DND-41 (cell line): ENCODE measurements around the gene UNC119.

Source experiments
- ATAC-seq: fragments of 200-7000 bp; cut with Tn5 transposase; 3 replicates; pipeline ENCODE4 v1.9.1; 2021; ENCODE audit warnings: low read depth; ENCODE audit not compliant: insufficient read depth
- DNase-seq: peaks from one replicate; pipeline ENCODE4 v3.0.0-alpha.2; 2020
- H2AFZ ChIP-seq: 2 replicates; pipeline ENCODE4 v1.6.0; 2012; ENCODE audit warnings: low read depth, low read length
- H3K27ac ChIP-seq: 2 replicates; pipeline ENCODE4 v1.5.1; 2012; ENCODE audit warnings: low read length, inconsistent platforms
- H3K27me3 ChIP-seq: fragments of 200-600 bp; sonication (generic); 2 replicates; pipeline ENCODE4 v1.6.0; 2012; ENCODE audit warnings: low read length, mild to moderate bottlenecking, inconsistent platforms; ENCODE audit not compliant: insufficient read depth, poor library complexity
- H3K36me3 ChIP-seq: 2 replicates; pipeline ENCODE4 v1.5.1; 2012; ENCODE audit warnings: low read length, inconsistent platforms; ENCODE audit not compliant: insufficient read depth
- H3K4me1 ChIP-seq: 2 replicates; pipeline ENCODE4 v1.5.1; 2012; ENCODE audit warnings: mild to moderate bottlenecking, low read length; ENCODE audit not compliant: insufficient read depth
- H3K4me2 ChIP-seq: 2 replicates; pipeline ENCODE4 v1.6.0; 2012; ENCODE audit warnings: mild to moderate bottlenecking, moderate library complexity, low read length, inconsistent platforms; ENCODE audit not compliant: insufficient read depth
- H3K4me3 ChIP-seq, 2 experiments: fragments of 200-600 bp in 1 of 2; shearing (Covaris generic) in 1 of 2; 2 replicates each; pipeline ENCODE4 v1.5.1; 2012 to 2016; ENCODE audit warnings: inconsistent platforms in 2 of 2, low read length in 2 of 2, mild to moderate bottlenecking in 2 of 2, low read depth in 1 of 2, moderate library complexity in 1 of 2
- H3K79me2 ChIP-seq: 2 replicates; pipeline ENCODE4 v1.6.0; 2012; ENCODE audit warnings: low read length, inconsistent platforms; ENCODE audit not compliant: insufficient read depth
- H3K9ac ChIP-seq: 2 replicates; pipeline ENCODE4 v1.6.0; 2012; ENCODE audit warnings: low read depth, mild to moderate bottlenecking, inconsistent platforms, low read length, moderate library complexity
- H3K9me3 ChIP-seq: 2 replicates; pipeline ENCODE4 v1.5.1; 2012; ENCODE audit warnings: low read length, moderate library complexity, mild to moderate bottlenecking, inconsistent platforms; ENCODE audit not compliant: insufficient read depth, severe bottlenecking
- H4K20me1 ChIP-seq: 2 replicates; pipeline ENCODE4 v1.6.0; 2012; ENCODE audit warnings: low read length; ENCODE audit not compliant: insufficient read depth
- EZH2 ChIP-seq: IDR thresholded peaks from 3 replicates; pipeline ENCODE4 v1.6.1; 2012; ENCODE audit warnings: borderline replicate concordance, low read depth, mild to moderate bottlenecking, moderate library complexity, low read length, inconsistent platforms; ENCODE audit not compliant: severe bottlenecking
- TF ChIP-seq, protein P1 (sequence below): IDR thresholded peaks from 2 replicates; pipeline ENCODE4 v1.5.1; 2012; ENCODE audit warnings: borderline replicate concordance, low read length, moderate library complexity, mild to moderate bottlenecking; ENCODE audit not compliant: poor library complexity, severe bottlenecking; ENCODE audit errors: extremely low read depth

UNC119 gene

DNA sequence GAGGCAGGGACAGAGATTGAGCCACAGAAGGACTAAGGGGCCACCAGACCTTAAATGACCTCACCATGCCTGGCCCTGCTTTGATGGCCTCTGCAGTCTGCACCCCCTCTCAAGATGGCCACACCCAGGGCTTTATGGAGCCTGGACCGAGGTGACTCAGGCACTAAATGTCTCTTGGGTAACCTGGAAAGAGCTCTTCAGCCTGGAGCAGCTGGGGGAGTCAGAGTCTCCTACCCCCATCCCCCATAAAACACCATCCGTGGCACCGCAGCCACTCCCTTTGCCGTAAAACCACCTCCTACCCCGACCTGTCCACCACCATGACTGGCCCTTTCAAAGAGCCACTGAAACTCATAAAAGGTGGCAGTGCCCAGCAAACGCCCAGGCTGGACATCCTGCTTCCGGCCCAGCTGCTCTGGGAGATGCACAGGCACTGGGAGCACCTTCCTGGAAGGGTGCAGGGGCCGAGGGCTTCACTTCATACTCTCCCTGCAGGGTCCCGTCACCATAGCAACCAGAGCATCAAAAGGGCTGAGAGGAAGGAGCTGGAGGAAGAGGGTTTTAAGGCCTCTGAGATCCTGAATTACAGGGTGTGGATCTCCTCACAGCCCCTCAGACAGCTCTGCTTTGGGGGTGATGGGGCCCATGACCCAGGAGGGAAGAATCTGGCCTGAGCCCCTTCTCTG, 24.0 kb downstream of the UNC119 start:
- Histone ChIP-seq H3K4me2 (no peak overlapping the region), H3K9me3 (no peaks in the 10 kb centered on the region), H3K79me2 (no peaks in the 10 kb centered on the region), H2AFZ (no peak overlapping the region), H3K4me1 (no peaks in the 10 kb centered on the region), H3K27me3 (peaks cover 10% of the 10 kb centered on the region), H4K20me1 (no peaks in the 10 kb centered on the region; the same call in 1 of the 2 replicates), H3K27ac (no peak overlapping the region), H3K36me3 (no peaks in the 10 kb centered on the region), H3K9ac (no peak overlapping the region), H3K4me3 (no peak overlapping the region)
- TF ChIP-seq, protein P1, sequence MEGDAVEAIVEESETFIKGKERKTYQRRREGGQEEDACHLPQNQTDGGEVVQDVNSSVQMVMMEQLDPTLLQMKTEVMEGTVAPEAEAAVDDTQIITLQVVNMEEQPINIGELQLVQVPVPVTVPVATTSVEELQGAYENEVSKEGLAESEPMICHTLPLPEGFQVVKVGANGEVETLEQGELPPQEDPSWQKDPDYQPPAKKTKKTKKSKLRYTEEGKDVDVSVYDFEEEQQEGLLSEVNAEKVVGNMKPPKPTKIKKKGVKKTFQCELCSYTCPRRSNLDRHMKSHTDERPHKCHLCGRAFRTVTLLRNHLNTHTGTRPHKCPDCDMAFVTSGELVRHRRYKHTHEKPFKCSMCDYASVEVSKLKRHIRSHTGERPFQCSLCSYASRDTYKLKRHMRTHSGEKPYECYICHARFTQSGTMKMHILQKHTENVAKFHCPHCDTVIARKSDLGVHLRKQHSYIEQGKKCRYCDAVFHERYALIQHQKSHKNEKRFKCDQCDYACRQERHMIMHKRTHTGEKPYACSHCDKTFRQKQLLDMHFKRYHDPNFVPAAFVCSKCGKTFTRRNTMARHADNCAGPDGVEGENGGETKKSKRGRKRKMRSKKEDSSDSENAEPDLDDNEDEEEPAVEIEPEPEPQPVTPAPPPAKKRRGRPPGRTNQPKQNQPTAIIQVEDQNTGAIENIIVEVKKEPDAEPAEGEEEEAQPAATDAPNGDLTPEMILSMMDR: no peak
- no peak for TF ChIP-seq EZH2
- ATAC-seq: no peak
- no peak for DNase-seq

DNA sequence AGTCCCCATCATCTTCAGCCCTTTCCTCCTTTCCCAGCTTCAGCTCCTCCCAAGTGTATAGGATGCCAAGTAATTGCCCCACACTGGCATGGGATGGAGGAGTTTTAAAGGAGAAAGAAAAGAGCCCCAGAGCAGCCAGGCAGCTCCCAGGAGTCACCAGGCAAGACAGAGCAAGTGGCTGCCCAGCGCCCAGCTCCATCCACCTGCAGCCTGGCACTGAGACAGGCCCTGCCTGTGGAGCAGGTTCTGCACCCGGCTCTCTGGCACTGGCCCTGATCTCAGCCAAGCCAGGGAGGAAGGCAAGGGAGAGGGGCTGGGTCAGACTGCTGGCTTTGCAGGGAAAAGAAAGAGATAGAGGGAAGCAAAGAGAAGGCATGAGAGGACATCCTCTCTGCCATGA, 24.6 kb downstream of the UNC119 start:
- DNase-seq: no peak
- no peaks in the 10 kb centered on the region for H3K79me2 ChIP-seq
- peaks cover 12% of the 10 kb centered on the region for H3K27me3 ChIP-seq
- H3K36me3 ChIP-seq: no peaks in the 10 kb centered on the region
- no peak for TF ChIP-seq EZH2
- TF ChIP-seq, protein P1: no peak
- no peak overlapping the region for H3K4me2 ChIP-seq
- H3K27ac ChIP-seq: no peak overlapping the region
- H2AFZ ChIP-seq: no peak overlapping the region
- H3K4me1 ChIP-seq: no peaks in the 10 kb centered on the region
- no peak overlapping the region for H3K4me3 ChIP-seq
- no peaks in the 10 kb centered on the region for H3K9me3 ChIP-seq
- no peaks in the 10 kb centered on the region; the same call in 1 of the 2 replicates for H4K20me1 ChIP-seq
- no peak for ATAC-seq
- H3K9ac ChIP-seq: no peak overlapping the region

DNA sequence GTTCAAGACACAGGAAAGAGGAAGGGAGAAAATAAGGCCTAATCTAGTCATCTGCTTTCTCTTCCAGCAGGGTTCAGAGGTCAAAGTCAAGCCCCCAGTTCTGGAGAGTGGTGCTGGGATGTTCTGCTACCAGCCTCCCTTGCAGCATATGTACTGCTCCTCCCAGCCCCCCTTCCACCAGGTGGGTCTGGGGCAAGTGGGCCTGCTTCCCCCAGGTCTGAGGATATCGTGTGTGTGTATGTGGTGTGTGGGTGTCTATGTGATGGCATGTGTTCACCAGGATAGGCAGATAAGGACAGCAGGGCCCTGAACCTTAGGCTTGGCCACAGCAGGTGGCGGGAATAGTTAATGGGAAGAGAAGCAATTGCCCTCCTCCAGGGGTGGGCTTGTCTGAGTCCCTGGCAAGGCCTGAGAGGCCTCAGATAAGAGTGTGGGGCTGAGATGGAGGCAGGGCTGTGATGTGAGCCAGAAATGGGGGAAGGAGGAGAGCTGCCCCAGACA, 25.2 kb downstream of the UNC119 start:
- Histone ChIP-seq H3K27ac (no peak overlapping the region), H3K4me2 (no peak overlapping the region), H4K20me1 (no peaks in the 10 kb centered on the region; the same call in 1 of the 2 replicates), H3K9me3 (no peaks in the 10 kb centered on the region), H3K9ac (no peak overlapping the region), H3K27me3 (peaks cover 14% of the 10 kb centered on the region), H3K4me3 (no peak overlapping the region), H2AFZ (no peak overlapping the region), H3K36me3 (no peaks in the 10 kb centered on the region), H3K79me2 (no peaks in the 10 kb centered on the region), H3K4me1 (no peaks in the 10 kb centered on the region)
- TF ChIP-seq EZH2: no peak
- TF ChIP-seq, protein P1: no peak
- DNase-seq (no peak), ATAC-seq (no peak)
